MCF 10A (cell line): ENCODE measurements around the gene ABLIM3. TPM values are rescaled to one million over a fixed set of nuclear protein-coding genes. Genes with fewer than 3 reads are reported as not detected.
A peak's percentile ranks its signal among the peaks of the same experiment; 100 is the strongest.
"Not testable (repeated sequence)": the region's sequence is repeated elsewhere in the genome, so short reads cannot be mapped to it uniquely, and the experiment has no call there.

Source experiments
- BruUV-seq: library from RNA; stranded (reverse); fragments of 400-500 nt; replicated peaks from 2 replicates; lab custom pipeline; 2021; lab: Mats Ljungman, UMichigan
- CTCF ChIA-PET: fragments of 300-600 bp; sonication (Branson Sonifier 250); formaldehyde crosslinking; extraction: SDS; loops from one replicate; lab custom pipeline; 2021; ENCODE audit warnings: antibody characterized with exemption, inconsistent platforms; lab: Yijun Ruan, JAX
- POLR2A ChIA-PET: fragments of 300-600, 350-650 bp; sonication (Branson Sonifier 250); formaldehyde crosslinking; extraction: SDS; loops from one replicate; lab custom pipeline; 2020; ENCODE audit warnings: antibody characterized with exemption, inconsistent platforms; lab: Yijun Ruan, JAX
- DNase-seq: peaks from one replicate; pipeline ENCODE4 v3.0.0-alpha.2; 2018; ENCODE audit not compliant: unreplicated experiment
- H3K27ac Mint-ChIP-seq: one replicate; pipeline ENCODE4 v1.8.0; 2022; ENCODE audit warnings: mild to moderate bottlenecking, low read depth, mixed read lengths; ENCODE audit not compliant: unreplicated experiment
- H3K27me3 Mint-ChIP-seq: one replicate; pipeline ENCODE4 v1.8.0; 2022; ENCODE audit warnings: mixed read lengths; ENCODE audit not compliant: insufficient read depth, unreplicated experiment
- H3K36me3 Mint-ChIP-seq: one replicate; pipeline ENCODE4 v1.8.0; 2022; ENCODE audit warnings: mild to moderate bottlenecking, moderate library complexity, mixed read lengths; ENCODE audit not compliant: insufficient read depth, unreplicated experiment
- H3K4me1 Mint-ChIP-seq: one replicate; pipeline ENCODE4 v1.8.0; 2022; ENCODE audit warnings: mixed read lengths; ENCODE audit not compliant: insufficient read depth, unreplicated experiment
- H3K4me3 Mint-ChIP-seq: one replicate; pipeline ENCODE4 v1.8.0; 2022; ENCODE audit warnings: mild to moderate bottlenecking, moderate library complexity, mixed read lengths; ENCODE audit not compliant: unreplicated experiment
- H3K9me3 Mint-ChIP-seq: one replicate; pipeline ENCODE4 v1.8.0; 2022; ENCODE audit warnings: mixed read lengths; ENCODE audit not compliant: unreplicated experiment
- CTCF ChIP-seq: fragments of 200-600 bp; IDR thresholded peaks from one replicate; pipeline ENCODE4 v1.8.0; 2022; ENCODE audit warnings: antibody characterized with exemption, mild to moderate bottlenecking; ENCODE audit not compliant: unreplicated experiment
- intact Hi-C: fragments of 100-400 bp; cut with micrococcal nuclease; formaldehyde crosslinking; loops from 2 replicates; pipeline ENCODE4 v1.14.1; 2022
- total RNA-seq: library from RNA; stranded (reverse); gene quantifications from 2 replicates; pipeline ENCODE4 v1.2.3, GENCODE V29; 2022

ABLIM3 gene
- total RNA-seq, 1 experiment from 2014 or later = 168 TPM

GRCh38 chr5:149181732-149182131 is 40.4 kb downstream of the ABLIM3 start:
- POLR2A ChIA-PET = interaction anchor here (2.1 kb wide), 1 partner anchor 46 kb away, joined by 5 read pairs; no protein-coding TSS in a partner anchor
- peaks cover 19% of the 10 kb centered on the region for H3K4me1 Mint-ChIP-seq
- intact Hi-C loops = no loop called here

GRCh38 chr5:149182241-149182640 is 40.9 kb downstream of the ABLIM3 start:
- no peak for TF ChIP-seq CTCF
- no peak for DNase-seq
- no TSS peak for BruUV-seq
- intact Hi-C loops = no loop called here
- POLR2A ChIA-PET = interaction anchor here (0.7 to 0.9 kb wide), 2 partner anchors 22 to 38 kb away, joined by 3 read pairs; no protein-coding TSS in a partner anchor
- peaks cover 22% of the 10 kb centered on the region for H3K4me1 Mint-ChIP-seq
- H3K36me3 Mint-ChIP-seq = peaks cover 35% of the 10 kb centered on the region
- H3K9me3 Mint-ChIP-seq = no peaks in the 10 kb centered on the region
- H3K27ac Mint-ChIP-seq = peak overlapping the region; percentile 29
- CTCF ChIA-PET = interaction anchor here (1.3 to 1.9 kb wide), 3 partner anchors 41 to 68 kb away, joined by 3 to 5 read pairs (median 3); partner anchors contain the start of gene ABLIM3
- H3K4me3 Mint-ChIP-seq = no peak overlapping the region
- H3K27me3 Mint-ChIP-seq = no peaks in the 10 kb centered on the region

More at GRCh38 chr5:149181732-149182131, 40.4 kb downstream of the ABLIM3 start:
- no TSS peak for BruUV-seq
- CTCF ChIA-PET = interaction anchor here (1.4 to 1.9 kb wide), 2 partner anchors 40 to 47 kb away, joined by 3 to 5 read pairs; partner anchors contain the start of gene ABLIM3
- no peak overlapping the region for H3K27ac Mint-ChIP-seq
- H3K27me3 Mint-ChIP-seq = no peaks in the 10 kb centered on the region
- no peak overlapping the region for H3K4me3 Mint-ChIP-seq
- no peaks in the 10 kb centered on the region for H3K9me3 Mint-ChIP-seq
- peaks cover 35% of the 10 kb centered on the region for H3K36me3 Mint-ChIP-seq
- no peak for DNase-seq
- TF ChIP-seq CTCF = no peak

- intact Hi-C loops = no loop called here
- Mint-ChIP-seq H3K4me3 (no peak overlapping the region), H3K27ac (no peak overlapping the region), H3K27me3 (no peaks in the 10 kb centered on the region), H3K4me1 (peaks cover 31% of the 10 kb centered on the region), H3K9me3 (no peaks in the 10 kb centered on the region), H3K36me3 (peaks cover 42% of the 10 kb centered on the region)
- CTCF ChIA-PET = interaction anchor here (0.6 to 1.8 kb wide), 5 partner anchors 10 to 250 kb away, joined by 3 to 9 read pairs (median 3); partner anchors contain the start of gene ABLIM3
- POLR2A ChIA-PET = interaction anchor here (1.1 to 2.3 kb wide), 3 partner anchors 11 to 48 kb away, joined by 3 to 5 read pairs (median 5); no protein-coding TSS in a partner anchor
- TF ChIP-seq CTCF = no peak
- no peak for DNase-seq
- no TSS peak for BruUV-seq
Observed at GRCh38 chr5:149185067-149185466, 43.8 kb downstream of the ABLIM3 start.

- Mint-ChIP-seq H3K27ac (peak overlapping the region; percentile 65), H3K36me3 (peaks cover 49% of the 10 kb centered on the region), H3K4me1 (peaks cover 27% of the 10 kb centered on the region), H3K4me3 (peak overlapping the region; percentile 42), H3K9me3 (no peaks in the 10 kb centered on the region), H3K27me3 (no peaks in the 10 kb centered on the region)
- no peak for DNase-seq
- POLR2A ChIA-PET = interaction anchor here (0.7 to 2.3 kb wide), 5 partner anchors 12 to 428 kb away, joined by 3 to 5 read pairs (median 4); no protein-coding TSS in a partner anchor
- TF ChIP-seq CTCF = no peak
- BruUV-seq = no TSS peak
- intact Hi-C loops = no loop called here
- CTCF ChIA-PET = interaction anchor here (0.7 to 1.0 kb wide), 4 partner anchors 12 to 394 kb away, joined by 3 read pairs; no protein-coding TSS in a partner anchor
Observed at GRCh38 chr5:149186506-149186905, 45.2 kb downstream of the ABLIM3 start.

- POLR2A ChIA-PET = interaction anchor here (0.8 to 1.1 kb wide), 2 partner anchors 27 to 44 kb away, joined by 4 read pairs; no protein-coding TSS in a partner anchor
- peak overlapping the region; percentile 42 for H3K4me3 Mint-ChIP-seq
Observed at GRCh38 chr5:149187617-149188016, 46.3 kb downstream of the ABLIM3 start.

More at GRCh38 chr5:149187617-149188016, 46.3 kb downstream of the ABLIM3 start:
- H3K9me3 Mint-ChIP-seq, H3K27me3 Mint-ChIP-seq, intact Hi-C loops, BruUV-seq: not testable (repeated sequence)
- Mint-ChIP-seq H3K4me1 (peaks cover 31% of the 10 kb centered on the region), H3K36me3 (peaks cover 49% of the 10 kb centered on the region), H3K27ac (peak overlapping the region; percentile 65)
- CTCF ChIA-PET = interaction anchor here (0.7 kb wide), 1 partner anchor 78 kb away, joined by 3 read pairs; no protein-coding TSS in a partner anchor
- DNase-seq = peak; percentile 86
